ENCODE results near the gene PCLO. TPM values are rescaled to one million over a fixed set of nuclear protein-coding genes. Genes with fewer than 3 reads are reported as not detected.

Gene PCLO
- total and polyA plus RNA-seq, 2 of the 4 experiments (the other 2 are of a cell fraction), result under 0.01 to 0.05 TPM

- ATAC-seq (ENCODE audit: low read depth) (no peak), DNase-seq (no peak)
- no peak overlapping the region for H4K5ac ChIP-seq (ENCODE audit: low read depth, low read length)
- no peak overlapping the region for H2BK20ac ChIP-seq (ENCODE audit: low read depth, low read length)
- no peaks in the 10 kb centered on the region for H3K9me3 ChIP-seq (ENCODE audit: control insufficient read depth, insufficient read depth, low read length)
- no peak overlapping the region for H4K91ac ChIP-seq (ENCODE audit: insufficient read depth, low read depth, low read length)
- H3K14ac ChIP-seq (replicated peaks; ENCODE audit: low read depth, low read length), result no peak overlapping the region
- H3K18ac ChIP-seq (ENCODE audit: low read depth, low read length), result no peak overlapping the region
- no peak overlapping the region for H2BK120ac ChIP-seq (ENCODE audit: low read depth, low read length)
- no peak for TF ChIP-seq BHLHE40 (IDR thresholded peaks at IDR 0.05; ENCODE audit: low read depth, low read length)
- no peak for TF ChIP-seq MAZ (IDR thresholded peaks at IDR 0.05; ENCODE audit: borderline replicate concordance, low read depth, low read length)
- no peak for TF ChIP-seq MXI1 (IDR thresholded peaks at IDR 0.05; ENCODE audit: borderline replicate concordance, low read depth, low read length)
- no peak for TF ChIP-seq USF2 (IDR thresholded peaks at IDR 0.05; ENCODE audit: low read depth, low read length)
- TF ChIP-seq RFX5 (IDR thresholded peaks at IDR 0.05; ENCODE audit: low read depth, low read length), result no peak
- no peak for TF ChIP-seq FOS (IDR thresholded peaks at IDR 0.05; ENCODE audit: low read depth, low read length)
- no peak for TF ChIP-seq SMC3 (IDR thresholded peaks at IDR 0.05; ENCODE audit: low read depth, low read length)
- TF ChIP-seq CHD1 (IDR thresholded peaks at IDR 0.05; ENCODE audit: low read depth, low read length), result no peak
- TF ChIP-seq NFE2L2 (IDR thresholded peaks at IDR 0.05; ENCODE audit: low read depth, low read length), result no peak
- TF ChIP-seq, protein P1, sequence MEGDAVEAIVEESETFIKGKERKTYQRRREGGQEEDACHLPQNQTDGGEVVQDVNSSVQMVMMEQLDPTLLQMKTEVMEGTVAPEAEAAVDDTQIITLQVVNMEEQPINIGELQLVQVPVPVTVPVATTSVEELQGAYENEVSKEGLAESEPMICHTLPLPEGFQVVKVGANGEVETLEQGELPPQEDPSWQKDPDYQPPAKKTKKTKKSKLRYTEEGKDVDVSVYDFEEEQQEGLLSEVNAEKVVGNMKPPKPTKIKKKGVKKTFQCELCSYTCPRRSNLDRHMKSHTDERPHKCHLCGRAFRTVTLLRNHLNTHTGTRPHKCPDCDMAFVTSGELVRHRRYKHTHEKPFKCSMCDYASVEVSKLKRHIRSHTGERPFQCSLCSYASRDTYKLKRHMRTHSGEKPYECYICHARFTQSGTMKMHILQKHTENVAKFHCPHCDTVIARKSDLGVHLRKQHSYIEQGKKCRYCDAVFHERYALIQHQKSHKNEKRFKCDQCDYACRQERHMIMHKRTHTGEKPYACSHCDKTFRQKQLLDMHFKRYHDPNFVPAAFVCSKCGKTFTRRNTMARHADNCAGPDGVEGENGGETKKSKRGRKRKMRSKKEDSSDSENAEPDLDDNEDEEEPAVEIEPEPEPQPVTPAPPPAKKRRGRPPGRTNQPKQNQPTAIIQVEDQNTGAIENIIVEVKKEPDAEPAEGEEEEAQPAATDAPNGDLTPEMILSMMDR (conservative IDR thresholded peaks at IDR 0.05; ENCODE audit: low read depth, low read length), result no peak
- TF ChIP-seq, protein P2, sequence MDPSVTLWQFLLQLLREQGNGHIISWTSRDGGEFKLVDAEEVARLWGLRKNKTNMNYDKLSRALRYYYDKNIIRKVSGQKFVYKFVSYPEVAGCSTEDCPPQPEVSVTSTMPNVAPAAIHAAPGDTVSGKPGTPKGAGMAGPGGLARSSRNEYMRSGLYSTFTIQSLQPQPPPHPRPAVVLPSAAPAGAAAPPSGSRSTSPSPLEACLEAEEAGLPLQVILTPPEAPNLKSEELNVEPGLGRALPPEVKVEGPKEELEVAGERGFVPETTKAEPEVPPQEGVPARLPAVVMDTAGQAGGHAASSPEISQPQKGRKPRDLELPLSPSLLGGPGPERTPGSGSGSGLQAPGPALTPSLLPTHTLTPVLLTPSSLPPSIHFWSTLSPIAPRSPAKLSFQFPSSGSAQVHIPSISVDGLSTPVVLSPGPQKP (IDR thresholded peaks at IDR 0.05; ENCODE audit: borderline replicate concordance, low read depth, low read length), result no peak
- TF ChIP-seq RAD21 (IDR thresholded peaks at IDR 0.05; ENCODE audit: low read length), result no peak
- TF ChIP-seq CEBPB (IDR thresholded peaks at IDR 0.05; ENCODE audit: low read depth, low read length), result no peak
- TF ChIP-seq RCOR1 (IDR thresholded peaks at IDR 0.05; ENCODE audit: insufficient replicate concordance, low read length), result no peak
- TF ChIP-seq POLR2A (IDR thresholded peaks at IDR 0.05; ENCODE audit: low read depth, low read length), result no peak
- ChIA-PET CTCF (no interaction called here), POLR2A (ENCODE audit: unreplicated experiment) (no interaction called here)
- H3K79me1 ChIP-seq (ENCODE audit: low read depth in 1 of 2, low read length in 2 of 2), result no peaks in the 10 kb centered on the region
- H4K20me1 ChIP-seq (ENCODE audit: insufficient read depth, low read length), result no peaks in the 10 kb centered on the region
- no peak overlapping the region for H2BK5ac ChIP-seq (ENCODE audit: low read depth, low read length, poor library complexity, severe bottlenecking)
- no peak overlapping the region for H3K9ac ChIP-seq (ENCODE audit: low read depth, low read length)
- H3K9me1 ChIP-seq (ENCODE audit: insufficient read depth, low read length), result no peaks in the 10 kb centered on the region
- H3K27ac ChIP-seq (ENCODE audit: insufficient read depth, low read length), result no peak overlapping the region
- no peak overlapping the region for H3K56ac ChIP-seq (ENCODE audit: extremely low read depth, insufficient read depth, low read length)
- in situ Hi-C loops (cut with MboI; ENCODE audit: low sequenced_read_pairs) (no loop called here), intact Hi-C loops (cut with micrococcal nuclease) (no loop called here), dilution Hi-C loops (cut with HindIII; ENCODE audit: low sequenced_read_pairs, unreplicated experiment) (no loop called here)
- H3K27me3 ChIP-seq (ENCODE audit: control insufficient read depth, insufficient read depth, low read length), result no peaks in the 10 kb centered on the region
- H3K4me3 ChIP-seq (ENCODE audit: insufficient read depth, low read depth, low read length), result no peak overlapping the region
- no peak overlapping the region for H4K8ac ChIP-seq (ENCODE audit: low read depth in 2 of 2, low read length in 2 of 2)
- H2AK5ac ChIP-seq (ENCODE audit: low read depth, low read length), result no peak overlapping the region
- H3K4me1 ChIP-seq (ENCODE audit: control insufficient read depth, insufficient read depth, low read length), result no peaks in the 10 kb centered on the region
- no peak overlapping the region for H3K23ac ChIP-seq (ENCODE audit: low read depth, low read length)
- no peak overlapping the region for H2BK15ac ChIP-seq (ENCODE audit: low read depth, low read length)
- H3K36me3 ChIP-seq (ENCODE audit: control insufficient read depth, insufficient read depth, low read length), result no peaks in the 10 kb centered on the region
- no peak overlapping the region for H2AFZ ChIP-seq (replicated peaks; ENCODE audit: low read length, poor library complexity)
- no peak overlapping the region for H3K4ac ChIP-seq (ENCODE audit: low read depth, low read length)
- H2AK9ac ChIP-seq (replicated peaks; ENCODE audit: low read depth, low read length, poor library complexity), result no peak overlapping the region
- no peak overlapping the region for H3K4me2 ChIP-seq (ENCODE audit: low read depth, low read length)
- no TSS peak for BruUV-seq (replicated peaks)
Measured at GRCh38 chr7:83053965-83054364, 108.7 kb downstream of the PCLO start.
